ENCODE measurements around the gene RNH1.

RNH1 gene

DNA sequence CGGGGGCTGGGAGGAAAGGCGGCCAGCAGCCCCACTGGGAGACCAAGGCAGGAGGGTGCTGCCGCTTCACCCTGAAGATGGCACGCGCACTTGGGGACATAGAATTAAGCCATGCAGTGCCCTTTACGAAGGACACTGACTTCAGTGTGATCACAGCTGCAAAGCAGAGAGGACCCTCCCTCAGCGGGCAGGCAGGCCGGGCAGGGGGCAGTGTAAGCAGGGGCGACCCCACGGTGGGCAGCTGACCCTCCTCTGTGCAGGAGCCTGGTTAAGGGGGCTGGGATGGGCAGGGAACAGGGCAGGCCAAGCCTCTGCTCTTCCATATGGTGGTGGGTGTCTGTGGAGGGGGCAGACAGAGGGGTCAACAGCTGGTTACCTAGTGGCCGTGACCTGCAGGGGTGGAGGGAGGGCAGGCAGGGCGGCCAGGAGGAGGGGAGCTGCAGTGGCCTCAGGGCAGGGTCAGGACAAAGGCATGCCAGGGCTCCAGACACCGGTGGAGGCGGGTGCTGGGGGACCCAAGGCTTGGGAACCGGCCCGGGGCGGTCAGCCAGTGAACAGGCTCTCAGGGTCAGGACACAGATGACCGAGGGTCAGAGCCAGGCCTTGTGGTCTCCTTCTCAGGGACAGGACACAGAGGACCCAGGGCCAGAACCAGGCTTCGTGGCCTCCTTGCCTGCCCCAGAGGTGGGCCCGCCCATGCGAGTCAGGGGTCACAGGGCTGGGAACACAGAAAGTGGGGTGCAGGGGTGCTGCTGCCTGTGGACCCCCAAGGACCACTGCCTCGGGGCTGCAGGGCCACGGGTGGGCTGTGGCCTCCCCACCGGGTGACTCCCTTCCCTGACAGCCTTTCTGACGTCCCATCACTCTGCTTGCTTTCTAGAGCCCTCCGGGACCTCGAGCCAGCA, 46.3 kb upstream of the RNH1 start:
- TF ChIP-seq, protein P1, sequence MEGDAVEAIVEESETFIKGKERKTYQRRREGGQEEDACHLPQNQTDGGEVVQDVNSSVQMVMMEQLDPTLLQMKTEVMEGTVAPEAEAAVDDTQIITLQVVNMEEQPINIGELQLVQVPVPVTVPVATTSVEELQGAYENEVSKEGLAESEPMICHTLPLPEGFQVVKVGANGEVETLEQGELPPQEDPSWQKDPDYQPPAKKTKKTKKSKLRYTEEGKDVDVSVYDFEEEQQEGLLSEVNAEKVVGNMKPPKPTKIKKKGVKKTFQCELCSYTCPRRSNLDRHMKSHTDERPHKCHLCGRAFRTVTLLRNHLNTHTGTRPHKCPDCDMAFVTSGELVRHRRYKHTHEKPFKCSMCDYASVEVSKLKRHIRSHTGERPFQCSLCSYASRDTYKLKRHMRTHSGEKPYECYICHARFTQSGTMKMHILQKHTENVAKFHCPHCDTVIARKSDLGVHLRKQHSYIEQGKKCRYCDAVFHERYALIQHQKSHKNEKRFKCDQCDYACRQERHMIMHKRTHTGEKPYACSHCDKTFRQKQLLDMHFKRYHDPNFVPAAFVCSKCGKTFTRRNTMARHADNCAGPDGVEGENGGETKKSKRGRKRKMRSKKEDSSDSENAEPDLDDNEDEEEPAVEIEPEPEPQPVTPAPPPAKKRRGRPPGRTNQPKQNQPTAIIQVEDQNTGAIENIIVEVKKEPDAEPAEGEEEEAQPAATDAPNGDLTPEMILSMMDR (IDR thresholded peaks at IDR 0.05; ENCODE audit: insufficient read depth, low read depth, low read length, missing control alignments) = no peak
- no peak for DNase-seq (ENCODE audit: low read depth)
- no peak overlapping the region for H3K4me3 ChIP-seq (ENCODE audit: low read depth, low read length)

DNA sequence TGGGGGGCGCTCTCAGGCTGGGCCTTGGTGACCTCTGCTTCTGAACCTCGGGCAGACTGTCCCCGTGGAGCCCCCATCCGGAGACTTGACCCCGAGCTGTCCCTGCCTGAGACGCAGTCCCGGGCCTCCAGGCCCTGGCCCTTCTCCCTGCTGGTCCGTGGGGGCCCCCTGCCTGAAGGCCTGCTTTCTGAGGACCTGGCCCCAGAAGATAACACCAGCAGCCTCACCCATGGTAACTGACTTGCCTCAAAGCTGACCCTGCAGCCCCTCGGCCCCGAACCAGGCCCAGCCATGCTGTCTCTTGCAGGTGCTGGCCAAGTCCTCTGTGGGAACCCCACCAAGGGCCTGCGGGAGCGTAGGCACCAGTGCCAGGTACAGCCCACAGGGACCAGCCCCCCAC, 44.6 kb upstream of the RNH1 start:
- no peak overlapping the region for H3K4me3 ChIP-seq (ENCODE audit: low read depth, low read length)
- TF ChIP-seq, protein P1 (IDR thresholded peaks at IDR 0.05; ENCODE audit: insufficient read depth, low read depth, low read length, missing control alignments) = no peak
- DNase-seq (ENCODE audit: low read depth) = no peak

DNA sequence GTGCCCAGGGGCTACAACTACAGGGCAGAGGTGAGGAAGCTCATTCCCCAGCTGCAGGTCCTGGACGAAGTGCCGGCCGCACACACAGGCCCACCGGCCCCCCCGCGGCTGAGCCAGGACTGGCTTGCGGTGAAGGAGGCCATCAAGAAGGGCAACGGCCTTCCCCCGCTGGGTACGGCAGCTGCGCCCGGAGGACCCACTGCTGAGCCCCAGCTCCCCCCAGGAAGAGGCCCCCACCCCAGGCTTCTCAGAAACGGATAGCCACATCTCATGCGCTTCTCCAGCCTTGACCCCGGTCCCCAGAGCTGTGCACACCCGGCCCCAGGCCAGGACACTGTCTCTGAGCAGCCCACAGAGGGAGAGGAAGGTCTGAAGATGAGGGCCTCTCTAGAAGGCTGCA, 44.1 kb upstream of the RNH1 start:
- DNase-seq (ENCODE audit: low read depth) = no peak
- TF ChIP-seq, protein P1 (IDR thresholded peaks at IDR 0.05; ENCODE audit: insufficient read depth, low read depth, low read length, missing control alignments) = no peak
- H3K4me3 ChIP-seq (ENCODE audit: low read depth, low read length) = no peak overlapping the region

DNA sequence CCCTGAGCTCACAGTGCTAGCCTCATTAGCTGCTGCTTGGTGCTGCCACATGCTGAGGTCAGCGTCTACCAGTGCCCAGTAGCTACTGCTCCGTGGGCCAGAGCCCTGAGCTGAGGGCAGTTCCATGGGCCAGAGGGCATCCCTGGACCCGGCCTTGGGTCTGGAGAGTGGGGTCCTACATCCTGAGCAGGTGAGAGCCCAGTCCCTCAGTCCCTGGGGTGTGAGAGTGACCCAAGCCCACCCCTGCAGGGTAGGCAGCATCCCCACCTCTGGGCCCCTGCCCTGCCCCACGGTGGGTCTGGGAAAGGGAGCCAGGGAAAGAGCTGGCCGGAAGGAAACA, 43.7 kb upstream of the RNH1 start:
- DNase-seq (ENCODE audit: low read depth) = no peak
- H3K4me3 ChIP-seq (ENCODE audit: low read depth, low read length) = no peak overlapping the region
- TF ChIP-seq, protein P1 (IDR thresholded peaks at IDR 0.05; ENCODE audit: insufficient read depth, low read depth, low read length, missing control alignments) = no peak

DNA sequence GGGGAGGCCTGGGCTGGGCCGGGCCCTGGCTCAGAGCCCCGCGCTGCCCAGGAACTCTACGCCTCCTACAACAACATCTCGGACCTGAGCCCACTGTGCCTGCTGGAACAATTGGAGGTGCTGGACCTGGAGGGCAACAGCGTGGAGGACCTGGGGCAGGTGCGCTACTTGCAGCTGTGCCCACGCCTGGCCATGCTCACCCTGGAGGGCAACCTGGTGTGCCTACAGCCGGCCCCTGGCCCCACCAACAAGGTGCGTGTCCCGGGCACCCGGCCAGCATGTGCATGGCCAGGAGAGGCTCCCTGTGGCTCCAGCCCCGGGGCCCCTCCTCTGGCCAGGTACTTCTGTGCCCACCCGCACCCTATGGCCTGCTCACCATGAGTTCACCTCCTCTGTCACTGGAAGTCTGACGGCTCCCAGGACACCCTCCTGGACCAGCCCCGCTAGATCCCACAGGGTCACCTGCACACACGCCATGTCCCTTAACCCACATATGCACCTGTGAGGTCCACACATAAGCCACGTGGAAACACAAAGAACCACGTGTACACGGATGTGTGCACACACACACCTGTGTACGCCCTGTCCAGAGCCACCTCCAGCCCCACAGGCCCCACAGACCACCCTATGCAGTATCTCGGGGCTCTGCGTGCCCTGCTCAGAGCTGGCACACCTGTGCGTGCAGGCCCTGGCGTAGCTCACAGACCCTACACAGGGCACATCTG, 43.1 kb upstream of the RNH1 start:
- TF ChIP-seq, protein P1 (IDR thresholded peaks at IDR 0.05; ENCODE audit: insufficient read depth, low read depth, low read length, missing control alignments) = no peak
- DNase-seq (ENCODE audit: low read depth) = no peak
- H3K4me3 ChIP-seq (ENCODE audit: low read depth, low read length) = no peak overlapping the region

DNA sequence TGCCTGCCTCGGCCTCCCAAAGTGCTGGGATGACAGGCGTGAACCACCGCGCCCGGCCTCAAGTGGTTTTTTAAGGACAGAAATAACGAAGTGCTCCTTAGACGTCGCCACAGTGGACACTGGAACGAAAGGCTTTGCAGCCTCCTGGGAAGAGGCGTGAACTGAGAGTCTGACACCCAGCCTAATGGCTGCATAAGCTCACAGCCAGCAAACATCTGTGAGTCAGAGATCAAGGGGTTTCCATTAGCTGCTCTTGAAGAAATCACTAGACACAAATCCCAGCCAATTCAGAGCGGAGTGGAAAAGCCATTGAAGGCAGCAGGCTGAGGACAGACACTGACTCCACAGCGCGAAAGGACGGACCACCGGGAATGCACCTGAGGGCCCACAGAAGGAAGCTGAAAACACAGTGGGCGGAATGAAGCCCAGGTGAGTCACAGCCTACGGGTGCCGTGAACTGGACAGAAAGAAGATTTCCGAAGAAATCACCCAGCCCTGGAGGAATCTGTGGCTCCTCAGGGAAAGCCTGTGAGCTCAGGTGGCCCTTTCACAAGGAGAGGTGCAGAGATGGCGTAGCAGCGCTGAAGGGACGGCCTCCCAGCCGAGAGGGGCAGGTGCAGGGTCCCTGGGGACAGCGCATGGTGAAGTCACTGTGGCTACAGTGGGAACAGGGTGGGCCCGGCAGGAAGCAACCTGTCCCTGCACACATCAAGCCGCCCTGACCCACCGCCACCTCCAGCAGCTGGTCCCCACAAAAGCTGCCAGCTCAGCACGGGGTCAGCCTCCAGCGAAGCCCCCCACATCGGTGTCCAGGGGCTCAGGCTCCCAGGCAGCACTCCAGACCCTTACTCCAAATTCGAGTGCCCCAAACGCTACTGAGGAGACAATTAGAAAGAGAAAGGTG, 41.9 kb upstream of the RNH1 start:
- TF ChIP-seq, protein P1 (IDR thresholded peaks at IDR 0.05; ENCODE audit: insufficient read depth, low read depth, low read length, missing control alignments) = no peak
- DNase-seq (ENCODE audit: low read depth) = no peak
- no peak overlapping the region for H3K4me3 ChIP-seq (ENCODE audit: low read depth, low read length)

Measured in GM12865 (cell line).